SIG-M5 treated with dmso at 0.1 percent for 504 hours (cell line): ENCODE results near the gene SSBP2.
A peak's percentile ranks its signal among the peaks of the same experiment; 100 is the strongest.

Experiments used
- DNase-seq: peaks from one replicate; lab custom pipeline; 2025; ENCODE audit not compliant: unreplicated experiment; lab: John Stamatoyannopoulos, UW

Gene SSBP2

DNA sequence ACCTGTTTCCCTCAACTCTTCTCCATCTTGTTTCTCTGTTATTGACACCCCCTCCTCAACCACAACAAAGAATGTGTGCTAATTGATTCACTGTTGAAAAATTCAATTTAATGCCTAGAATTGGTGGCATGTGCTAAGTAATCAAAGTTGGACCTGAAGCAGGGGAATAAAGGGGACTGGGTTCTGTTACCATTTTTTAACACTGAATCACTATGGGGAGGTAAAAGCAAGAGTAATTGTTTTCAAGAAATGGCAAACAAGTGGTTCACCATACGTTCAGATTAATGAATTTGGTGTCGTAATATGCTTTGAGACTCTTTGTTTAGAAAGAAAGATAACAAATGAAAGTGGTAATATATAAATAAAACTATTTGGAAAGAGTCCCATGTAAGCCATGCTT is 17.0 kb upstream of the SSBP2 start:
- no peak for DNase-seq

GRCh38 chr5:81767097-81767496 is 16.2 kb upstream of the SSBP2 start:
- no peak for DNase-seq

DNA sequence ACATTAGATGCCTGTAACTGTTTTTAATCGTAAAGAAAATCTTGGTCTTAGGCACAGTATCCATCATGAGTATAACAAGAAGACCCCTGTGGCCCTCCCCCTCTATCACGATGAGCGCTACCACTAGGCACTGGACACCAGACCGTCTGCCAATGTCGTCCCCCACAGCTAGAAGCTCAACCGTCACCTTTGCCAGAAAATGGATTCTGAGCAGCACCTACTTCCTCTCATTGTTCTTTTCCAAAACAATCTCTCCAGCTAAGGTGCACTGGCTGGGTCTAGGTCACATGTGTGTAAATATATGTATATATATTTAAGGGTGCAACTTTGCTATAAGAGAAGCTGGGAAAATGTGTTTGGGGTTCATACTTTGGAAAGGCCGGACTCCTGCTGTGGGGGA is 15.7 kb upstream of the SSBP2 start:
- no peak for DNase-seq

- DNase-seq = no peak
These were observed 12.5 kb upstream of the SSBP2 start for GRCh38 chr5:81763294-81763928.

DNA sequence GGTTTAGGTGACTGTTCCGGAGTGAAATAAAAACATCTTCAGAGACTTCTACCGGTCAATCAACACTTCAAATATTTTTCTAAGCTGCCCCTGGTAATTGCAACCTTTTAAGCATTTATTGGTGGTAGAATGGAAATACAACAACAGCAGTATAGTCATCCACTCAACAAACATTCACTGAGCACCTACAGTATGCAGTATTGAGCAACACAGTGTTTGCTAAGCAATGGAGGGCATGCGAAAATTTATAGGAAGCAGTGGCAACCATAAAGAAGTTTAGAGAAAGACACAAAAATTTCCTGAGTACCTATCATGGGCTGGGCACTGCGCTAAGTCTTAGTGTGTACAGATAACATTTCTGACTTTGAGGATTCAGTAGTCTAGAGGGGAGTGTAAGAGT is 12.0 kb upstream of the SSBP2 start:
- DNase-seq = no peak

DNA sequence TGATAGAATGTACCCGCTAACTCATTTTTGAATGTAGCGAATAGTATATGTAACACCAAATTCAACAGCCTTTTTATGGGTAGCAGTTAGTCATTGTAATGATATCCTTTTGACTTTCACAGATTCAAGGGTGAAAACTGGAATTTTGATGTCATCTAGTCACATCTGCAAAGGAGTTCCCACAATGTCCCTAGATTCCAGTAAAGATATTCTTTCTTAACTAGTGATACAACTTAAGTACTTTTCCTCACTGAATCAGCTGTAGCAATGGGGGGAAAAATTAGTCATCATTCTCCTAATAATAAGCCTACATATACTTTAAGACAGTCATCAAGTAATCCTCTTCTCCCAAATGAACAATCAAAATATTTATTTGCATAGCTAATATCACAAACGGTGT is 11.5 kb upstream of the SSBP2 start:
- no peak for DNase-seq

- DNase-seq = no peak
These were observed 11.1 kb upstream of the SSBP2 start for GRCh38 chr5:81761970-81762369.

- DNase-seq = no peak
These were observed 10.4 kb upstream of the SSBP2 start for GRCh38 chr5:81761270-81761669.

- DNase-seq = no peak
These were observed 9.6 kb upstream of the SSBP2 start for GRCh38 chr5:81760521-81760920.

- DNase-seq = peak; percentile 73
These were observed 8.7 kb upstream of the SSBP2 start for GRCh38 chr5:81759632-81760005.

DNA sequence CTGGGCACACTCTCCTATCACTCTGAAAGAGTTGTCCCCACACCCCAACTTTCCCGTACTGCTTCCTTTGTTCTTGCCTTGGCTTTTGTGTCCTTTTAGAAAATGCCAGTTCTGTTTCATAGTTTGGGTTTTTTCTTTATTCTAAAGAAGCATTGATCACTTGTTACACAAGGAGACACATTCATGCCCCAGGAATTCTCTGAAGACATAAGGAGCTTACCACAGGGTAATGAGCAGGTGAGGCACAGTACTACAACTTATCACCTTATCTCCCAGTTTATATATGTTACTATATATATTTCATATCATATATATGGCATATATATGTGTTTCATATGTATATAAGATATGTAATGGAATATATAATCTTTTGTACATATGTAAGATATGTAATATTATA is 6.5 kb upstream of the SSBP2 start:
- no peak for DNase-seq

GRCh38 chr5:81756016-81756415 is 5.1 kb upstream of the SSBP2 start:
- DNase-seq = no peak

DNA sequence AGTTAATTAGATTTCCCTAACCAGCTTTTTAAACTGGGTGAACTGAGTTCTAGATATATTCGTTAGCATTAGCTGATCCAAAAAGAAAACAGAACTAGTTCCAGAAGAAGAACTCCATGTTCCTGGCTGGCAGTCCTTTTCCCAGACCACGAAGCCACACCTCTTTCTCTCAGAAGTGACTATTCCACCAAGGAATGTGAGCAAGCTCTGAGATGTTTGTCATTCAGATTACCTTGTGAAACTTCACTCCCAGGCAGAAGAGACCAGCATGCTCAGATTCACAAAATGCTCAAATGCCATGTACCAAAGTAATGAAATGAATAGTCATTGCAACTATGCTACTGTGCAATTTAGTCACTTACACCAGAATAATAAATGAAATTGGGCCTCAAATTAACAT is 4.4 kb upstream of the SSBP2 start:
- peak; percentile 20 for DNase-seq

GRCh38 chr5:81754621-81755020 is 3.7 kb upstream of the SSBP2 start:
- no peak for DNase-seq

DNA sequence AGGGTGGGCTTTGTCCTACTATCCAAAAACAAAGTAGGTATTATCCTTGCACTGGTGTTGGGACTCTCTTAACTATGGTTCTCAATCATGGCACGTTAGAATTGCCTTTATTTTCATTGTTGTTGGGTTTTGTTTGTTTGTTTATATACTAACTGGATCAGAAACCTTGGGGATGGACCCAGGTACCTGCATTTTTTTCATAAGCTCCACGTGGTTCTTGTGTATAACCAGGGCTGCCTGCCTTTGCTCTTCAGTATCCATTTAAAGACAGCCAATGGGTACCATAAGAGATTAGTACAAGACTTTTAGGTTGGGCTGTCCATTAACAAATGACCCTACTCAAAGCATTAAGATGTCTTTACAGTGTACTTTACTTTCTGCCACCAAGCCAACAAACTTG is 2.5 kb upstream of the SSBP2 start:
- no peak for DNase-seq

DNA sequence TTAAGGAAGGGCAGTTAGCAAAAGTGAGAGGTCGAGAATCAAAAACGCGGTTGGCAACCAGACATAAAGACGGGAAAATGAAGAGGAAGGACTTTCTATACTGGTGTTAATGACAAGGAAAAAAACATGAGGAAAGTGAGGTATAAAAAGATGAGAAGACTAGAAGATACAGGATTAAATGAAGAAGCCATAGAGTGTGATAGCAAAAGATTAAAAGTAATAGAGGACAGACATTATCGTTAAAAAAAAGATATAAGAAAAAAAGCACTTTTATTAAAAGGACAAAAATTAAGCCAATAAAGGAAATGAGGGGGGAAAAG is 1.7 kb upstream of the SSBP2 start:
- no peak for DNase-seq

DNA sequence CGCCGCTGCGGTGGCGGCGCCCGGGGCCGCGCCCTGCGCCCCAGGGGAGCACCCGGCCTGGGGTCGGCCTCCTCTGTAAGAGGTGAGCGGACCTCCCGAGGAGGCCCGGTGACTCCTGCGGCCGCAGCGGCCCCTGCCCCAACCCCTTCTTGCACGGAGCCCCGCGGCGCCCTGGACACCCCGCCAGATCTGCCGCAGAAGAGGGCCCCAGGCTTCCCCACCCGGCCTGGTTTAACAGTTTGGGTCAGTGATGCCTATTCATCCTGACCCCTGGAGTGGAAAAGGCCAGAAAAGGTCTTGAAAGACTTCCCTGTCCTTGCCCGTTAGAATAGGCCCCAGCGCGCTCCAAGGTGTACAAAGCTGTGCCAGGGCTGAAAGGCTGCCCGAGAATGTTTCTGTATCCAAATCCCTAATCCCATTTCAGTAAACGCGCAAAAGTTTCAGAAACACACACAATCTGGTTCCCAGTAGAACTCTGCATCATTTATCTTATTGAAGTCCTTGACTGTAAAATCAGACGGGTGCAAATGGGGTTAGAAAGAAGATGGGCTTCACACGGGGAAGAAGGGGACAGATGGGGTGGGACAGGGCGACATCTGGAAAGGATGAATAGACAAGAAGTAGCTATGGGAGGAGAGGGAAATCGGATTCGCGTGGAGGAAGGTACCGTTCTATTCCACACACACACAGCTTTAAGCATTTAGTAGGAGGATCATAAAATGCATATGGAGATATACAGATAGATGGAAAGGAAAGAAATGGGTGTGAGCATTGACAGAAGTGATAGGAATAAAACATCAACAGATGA is 1.1 kb upstream of the SSBP2 start:
- no peak for DNase-seq

GRCh38 chr5:81750308-81751008 is 439 bp downstream of the SSBP2 start:
- DNase-seq = no peak

DNA sequence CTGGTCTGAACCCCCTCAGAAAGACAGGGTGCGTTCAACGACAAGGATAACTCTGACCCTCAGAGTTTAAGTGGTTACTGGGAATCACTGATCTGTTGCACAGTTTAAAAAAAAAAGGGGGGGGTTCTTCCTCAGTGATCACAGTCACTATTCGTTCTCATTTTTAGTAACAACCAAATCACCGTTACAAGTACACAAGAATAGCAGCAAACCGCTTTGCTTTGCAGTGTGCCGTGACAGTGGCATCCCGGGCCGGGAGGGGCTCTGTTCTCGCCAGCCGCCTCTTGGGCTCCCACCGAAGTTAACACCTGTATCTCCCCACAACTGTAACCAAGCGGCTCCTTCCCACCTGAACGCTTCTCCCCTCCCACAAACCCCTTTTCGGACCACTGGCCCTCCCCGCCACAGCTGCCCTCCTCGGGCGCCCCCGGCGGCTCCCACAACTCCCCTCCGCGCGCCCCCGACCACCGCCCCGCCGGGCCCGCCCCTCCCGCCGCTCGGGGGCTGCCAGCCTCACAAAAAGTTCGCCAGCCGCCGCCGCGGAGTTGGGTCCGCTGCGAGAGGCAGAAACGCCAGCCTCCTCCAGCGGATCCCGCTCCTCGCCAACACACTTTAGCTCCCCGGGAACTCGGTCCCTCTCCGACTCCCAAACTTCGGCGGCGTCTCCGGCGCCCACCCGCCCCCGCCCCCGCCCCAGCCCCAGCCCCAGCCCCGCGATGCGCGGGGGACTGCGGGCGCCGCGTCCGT is 1.2 kb downstream of the SSBP2 start:
- DNase-seq = peak; percentile 22

- no peak for DNase-seq
These were observed 1.7 kb downstream of the SSBP2 start for GRCh38 chr5:81749192-81749560.

DNA sequence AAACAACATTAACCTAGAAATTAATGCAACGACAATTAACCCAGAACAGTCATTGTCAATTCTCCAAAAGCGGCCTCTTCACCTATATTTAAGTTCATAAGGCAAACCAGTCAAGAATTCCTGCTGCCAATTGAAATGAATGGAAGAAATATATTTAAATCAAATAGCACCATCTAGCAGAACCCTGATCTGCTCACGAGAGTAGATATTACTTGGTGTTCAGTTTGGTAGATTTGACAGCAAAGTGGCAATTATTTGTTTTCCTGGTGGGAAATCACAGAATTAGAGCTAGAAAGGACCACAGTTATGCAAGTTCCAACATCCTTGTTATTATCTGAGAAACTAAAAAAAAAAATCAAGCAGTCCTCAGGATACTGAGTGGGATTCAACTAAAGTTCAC is 2.3 kb downstream of the SSBP2 start:
- DNase-seq = no peak

DNA sequence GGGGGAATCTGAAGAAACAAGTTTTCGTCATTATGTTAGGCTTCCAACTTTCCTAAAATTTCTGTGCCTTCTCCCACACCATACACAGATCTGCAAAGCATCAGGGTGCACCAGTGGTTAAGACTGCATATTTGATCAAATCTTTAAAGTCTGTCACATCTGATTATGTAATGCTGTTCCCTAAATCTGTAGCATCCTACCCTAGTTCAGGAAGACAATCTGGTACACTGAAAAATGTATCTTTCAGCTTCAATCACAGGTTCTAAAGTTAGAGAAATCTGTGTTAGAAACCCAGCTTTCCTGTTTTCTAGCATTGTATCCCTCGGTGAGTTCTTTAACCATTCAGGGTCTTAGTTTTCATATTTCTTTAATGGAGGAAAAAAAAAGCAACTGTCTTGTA is 3.9 kb downstream of the SSBP2 start:
- no peak for DNase-seq
